ENCODE results near the gene TLN1. TPM values are rescaled to one million over a fixed set of nuclear protein-coding genes. Genes with fewer than 3 reads are reported as not detected.
A peak's percentile ranks its signal among the peaks of the same experiment; 100 is the strongest.

The TLN1 gene
- polyA plus RNA-seq, 2 of the 4 experiments (the other 2 are of a cell fraction): 65.5 to 108 TPM

DNA sequence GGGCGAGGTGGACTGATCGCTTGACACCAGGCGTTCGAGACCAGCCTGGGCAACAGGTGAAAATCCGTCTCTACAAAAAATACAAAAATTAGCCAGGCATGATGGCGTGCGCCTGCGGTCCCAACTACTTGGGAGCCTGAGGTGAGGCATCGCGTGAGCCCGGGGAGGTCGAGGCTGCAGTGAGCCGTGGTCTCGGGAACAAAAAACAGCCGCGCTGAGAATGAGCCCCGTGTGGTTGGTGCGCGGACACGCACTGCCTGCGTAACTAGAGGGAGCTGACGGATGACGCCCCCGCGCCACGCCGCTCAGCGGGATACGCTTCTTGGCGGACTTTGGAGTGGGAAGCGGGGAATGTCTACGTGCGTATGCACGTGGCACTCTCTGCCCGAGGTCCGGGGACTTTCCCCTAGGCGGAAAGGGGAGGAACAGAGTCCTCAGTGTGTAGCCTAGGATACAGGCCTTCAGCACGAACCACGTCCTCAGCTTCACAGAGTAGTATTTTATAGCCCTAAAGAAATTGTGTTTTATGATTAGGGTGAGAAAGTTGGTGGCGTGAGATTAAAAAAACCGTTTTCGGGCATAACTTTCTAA is 74.4 kb downstream of the TLN1 start, which contains the start of gene RMRP (continued):
- TF ChIP-seq REST (IDR thresholded peaks at IDR 0.05) (no peak), EHF (CRISPR knock-in tag; IDR thresholded peaks at IDR 0.05) (no peak), HDAC2 (IDR thresholded peaks at IDR 0.05) (no peak), RCOR1 (IDR thresholded peaks at IDR 0.05; ENCODE audit: low read depth, low read length) (no peak), EHMT2 (IDR thresholded peaks at IDR 0.05; ENCODE audit: low read depth) (no peak), CBX8 (IDR thresholded peaks at IDR 0.05) (no peak), GATA3 (IDR thresholded peaks at IDR 0.05; ENCODE audit: borderline replicate concordance) (peak; percentile 24; the same call in 1 of the 2 replicates), RARB (CRISPR knock-in tag; IDR thresholded peaks at IDR 0.05) (no peak), POLR2AphosphoS2 (conservative IDR thresholded peaks at IDR 0.05; ENCODE audit: low read length) (no peak), BHLHE40 (IDR thresholded peaks at IDR 0.05; ENCODE audit: low read depth, low read length) (peak; percentile 95), KDM5A (IDR thresholded peaks at IDR 0.05) (no peak), MAZ (IDR thresholded peaks at IDR 0.05; ENCODE audit: borderline replicate concordance, low read depth, low read length) (no peak), BCL3 (IDR thresholded peaks at IDR 0.05) (peak; percentile 51; the same call in 1 of the 3 replicates), SMC3 (IDR thresholded peaks at IDR 0.05) (peak; percentile 42), PBX3 (IDR thresholded peaks at IDR 0.05) (peak; percentile 63; the same call in 1 of the 2 replicates), ESRRA (IDR thresholded peaks at IDR 0.05; ENCODE audit: borderline replicate concordance, low read length) (no peak)

DNA sequence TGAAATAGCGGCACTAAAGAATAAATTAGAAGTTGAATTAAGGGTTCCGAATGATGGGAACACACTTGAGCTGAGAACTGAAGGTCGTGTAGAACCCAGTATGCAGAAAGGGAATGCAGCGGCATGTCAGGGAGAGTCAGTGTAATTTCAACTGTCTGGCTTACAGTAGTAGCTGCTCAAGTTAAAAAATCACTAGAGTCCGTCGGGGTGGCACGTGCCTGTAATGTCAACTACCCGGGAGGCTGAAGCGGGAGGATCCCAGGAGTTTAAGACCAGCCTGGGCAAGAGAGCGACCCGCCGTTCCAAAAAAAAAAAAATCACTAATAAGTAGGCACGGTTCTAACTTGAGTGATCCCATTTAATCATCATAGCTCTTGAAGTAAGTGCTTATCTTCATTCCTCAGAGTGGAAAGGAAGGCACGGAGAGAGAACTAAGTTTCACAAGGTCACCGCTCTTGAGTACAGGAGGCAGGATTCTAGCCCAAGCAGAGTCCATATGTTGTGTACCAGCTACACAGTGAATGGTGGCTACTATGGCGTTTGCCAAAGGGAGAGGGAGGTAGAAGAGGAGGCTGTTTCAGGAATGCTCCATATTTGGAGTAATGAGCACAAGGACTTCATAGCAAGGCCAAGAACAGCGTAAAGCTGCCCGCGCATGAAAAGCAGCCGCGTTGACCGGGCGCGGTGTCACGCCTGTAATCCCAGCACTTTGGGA is 75.0 kb downstream of the TLN1 start:
- DNase-seq (ENCODE audit: low read depth in 1 of 2, low spot score in 1 of 2) (no peak), ATAC-seq (peak; percentile 19 to 44), FAIRE-seq (no peak)
- Histone ChIP-seq H3K4me1 (peaks cover 33% of the 10 kb centered on the region), H3K4me3 (peak overlapping the region; percentile 39), H3K9me3 (no peaks in the 10 kb centered on the region), H3K27ac (peak overlapping the region; percentile 65 to 98), H3K4me2 (peak overlapping the region; percentile 83)
- ChIA-PET POLR2A (interaction anchor here (1.0 to 3.1 kb wide), 9 partner anchors 11 to 139 kb away, joined by 3 to 38 read pairs (median 7); partner anchors contain the start of genes CREB3, GBA2, RGP1 and TESK1), CTCF (interaction anchor here (1.1 to 21.5 kb wide), 14 partner anchors 8 to 238 kb away, joined by 3 to 498 read pairs (median 9); partner anchors contain the start of genes ARHGEF39, CA9, CREB3 and TLN1)
- WGBS (ENCODE audit: missing lambda C conversion rate): 46% methylated on average over 25 of the region's 25 CpGs
- TF ChIP-seq USF2 (IDR thresholded peaks at IDR 0.05) (no peak), TP53 (CRISPR knock-in tag; IDR thresholded peaks at IDR 0.05) (no peak), E2F6 (IDR thresholded peaks at IDR 0.05; ENCODE audit: borderline replicate concordance, low read depth) (no peak), PHF8 (IDR thresholded peaks at IDR 0.05; ENCODE audit: borderline replicate concordance, low read depth) (no peak), HDAC2 (IDR thresholded peaks at IDR 0.05) (no peak), REST (IDR thresholded peaks at IDR 0.05) (no peak), KDM1A (IDR thresholded peaks at IDR 0.05; ENCODE audit: low read depth) (no peak), CBX2 (IDR thresholded peaks at IDR 0.05; ENCODE audit: borderline replicate concordance, low read depth) (no peak)

All from A549 (cell line).